Measurements from ENCODE around the gene PCNX1.

Gene PCNX1

GRCh38 chr14:71117839-71118743, 210.8 kb downstream of the PCNX1 start:
- DNase-seq (ENCODE audit: low read depth in 1 of 2, low spot score in 1 of 2): no peak

GRCh38 chr14:71119075-71119474, 211.8 kb downstream of the PCNX1 start:
- Histone ChIP-seq H3K27me3 (ENCODE audit: insufficient read depth, poor library complexity, severe bottlenecking) (no peaks in the 10 kb centered on the region), H3K27ac (replicated peaks) (no peak overlapping the region), H3K4me3 (replicated peaks; ENCODE audit: insufficient read depth, low read length) (no peak overlapping the region)
- no peak for DNase-seq (ENCODE audit: low read depth in 1 of 2, low spot score in 1 of 2)
- TF ChIP-seq SPI1 (IDR thresholded peaks at IDR 0.05; ENCODE audit: borderline replicate concordance, low read depth) (no peak), GABPA (IDR thresholded peaks at IDR 0.05; ENCODE audit: low read depth) (no peak), REST (IDR thresholded peaks at IDR 0.05; ENCODE audit: insufficient replicate concordance, low read depth) (no peak), CTCF (IDR thresholded peaks at IDR 0.05; ENCODE audit: insufficient read depth, low read length) (no peak), POLR2AphosphoS5 (IDR thresholded peaks at IDR 0.05; ENCODE audit: low read depth) (no peak)

More at GRCh38 chr14:71117839-71118743, 210.8 kb downstream of the PCNX1 start:
- TF ChIP-seq REST (IDR thresholded peaks at IDR 0.05; ENCODE audit: insufficient replicate concordance, low read depth) (no peak), SPI1 (IDR thresholded peaks at IDR 0.05; ENCODE audit: borderline replicate concordance, low read depth) (no peak), POLR2AphosphoS5 (IDR thresholded peaks at IDR 0.05; ENCODE audit: low read depth) (no peak), CTCF (IDR thresholded peaks at IDR 0.05; ENCODE audit: insufficient read depth, low read length) (no peak), GABPA (IDR thresholded peaks at IDR 0.05; ENCODE audit: low read depth) (no peak)
- no peaks in the 10 kb centered on the region for H3K27me3 ChIP-seq (ENCODE audit: insufficient read depth, poor library complexity, severe bottlenecking)
- no peak overlapping the region for H3K27ac ChIP-seq (replicated peaks)
- H3K4me3 ChIP-seq (replicated peaks; ENCODE audit: insufficient read depth, low read length): no peak overlapping the region

GRCh38 chr14:71119832-71120231, 212.6 kb downstream of the PCNX1 start:
- TF ChIP-seq SPI1 (IDR thresholded peaks at IDR 0.05; ENCODE audit: borderline replicate concordance, low read depth) (no peak), REST (IDR thresholded peaks at IDR 0.05; ENCODE audit: insufficient replicate concordance, low read depth) (no peak), CTCF (IDR thresholded peaks at IDR 0.05; ENCODE audit: insufficient read depth, low read length) (no peak), POLR2AphosphoS5 (IDR thresholded peaks at IDR 0.05; ENCODE audit: low read depth) (no peak), GABPA (IDR thresholded peaks at IDR 0.05; ENCODE audit: low read depth) (no peak)
- H3K4me3 ChIP-seq (replicated peaks; ENCODE audit: insufficient read depth, low read length): no peak overlapping the region
- DNase-seq (ENCODE audit: low read depth in 1 of 2, low spot score in 1 of 2): no peak
- H3K27ac ChIP-seq (replicated peaks): no peak overlapping the region
- no peaks in the 10 kb centered on the region for H3K27me3 ChIP-seq (ENCODE audit: insufficient read depth, poor library complexity, severe bottlenecking)
